Esophagus squamous epithelium (tissue), 4 donors: ENCODE data around the gene CD3D.

Experiments
- CTCF ChIP-seq, 6 experiments: fragments of 450-650 bp in 4 of 6; fragments of 200-600 bp in 2 of 6; sonication (generic) in 2 of 6; IDR thresholded peaks; one replicate each; pipeline ENCODE4 v1.5.1; 2016 to 2019; ENCODE audit warnings: antibody characterized with exemption in 6 of 6, mild to moderate bottlenecking in 4 of 6, moderate library complexity in 4 of 6
- POLR2A ChIP-seq, 4 donors: fragments of 450-650 bp; IDR thresholded peaks; one replicate each; pipeline ENCODE4 v1.6.1; 2017; ENCODE audit warnings: antibody characterized with exemption in 4 of 4, mild to moderate bottlenecking in 4 of 4, moderate library complexity in 3 of 4

GRCh38 chr11:118342503-118343161, at the start of gene CD3D:
- TF ChIP-seq POLR2A (IDR thresholded peaks at IDR 0.05) (no peak), CTCF (IDR thresholded peaks at IDR 0.05) (no peak)
